ENCODE data around the gene CRADD.
"Not testable (repeated sequence)": the region's sequence is repeated elsewhere in the genome, so short reads cannot be mapped to it uniquely, and the experiment has no call there.

CRADD gene

DNA sequence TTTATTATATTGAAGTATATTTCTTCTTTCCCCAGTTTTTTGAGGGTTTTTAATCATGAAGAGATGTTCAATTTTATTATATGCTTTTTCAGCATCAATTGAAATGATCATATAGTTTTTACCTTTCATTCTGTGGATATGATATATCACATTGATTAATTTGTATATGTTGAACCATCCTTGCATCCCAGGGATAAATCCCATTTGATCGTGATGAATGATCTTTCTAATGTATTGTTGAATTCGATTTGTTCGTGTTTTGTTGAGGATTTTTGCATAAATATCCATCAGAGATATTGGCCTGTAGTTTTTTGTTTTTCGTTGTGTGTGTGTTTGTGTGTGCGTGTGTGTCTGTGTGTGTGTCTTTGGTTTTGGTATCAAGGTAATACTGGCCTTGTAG lies 196.4 kb downstream of the CRADD start:
- no peak for DNase-seq (ENCODE audit: low spot score)

DNA sequence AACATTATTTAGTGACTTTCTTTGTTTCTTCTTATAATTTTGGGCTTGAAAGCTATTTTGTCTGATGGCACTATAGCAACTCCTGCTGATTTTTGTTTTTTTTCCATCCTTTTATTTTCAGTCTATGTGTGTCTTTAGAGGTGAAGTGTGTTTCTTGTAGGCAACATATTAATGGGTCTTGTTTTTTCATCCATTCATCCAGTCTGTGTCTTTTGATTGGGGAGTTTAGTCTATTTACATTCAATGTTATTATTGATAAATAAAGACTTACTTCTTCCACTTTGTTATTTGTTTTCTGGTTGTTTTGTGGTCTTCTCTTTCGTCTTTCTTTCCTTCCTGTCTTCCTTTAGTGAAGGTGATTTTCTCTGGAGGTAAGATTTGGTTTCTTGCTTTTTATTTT lies 198.0 kb downstream of the CRADD start:
- no peak for DNase-seq (ENCODE audit: low spot score)

DNA sequence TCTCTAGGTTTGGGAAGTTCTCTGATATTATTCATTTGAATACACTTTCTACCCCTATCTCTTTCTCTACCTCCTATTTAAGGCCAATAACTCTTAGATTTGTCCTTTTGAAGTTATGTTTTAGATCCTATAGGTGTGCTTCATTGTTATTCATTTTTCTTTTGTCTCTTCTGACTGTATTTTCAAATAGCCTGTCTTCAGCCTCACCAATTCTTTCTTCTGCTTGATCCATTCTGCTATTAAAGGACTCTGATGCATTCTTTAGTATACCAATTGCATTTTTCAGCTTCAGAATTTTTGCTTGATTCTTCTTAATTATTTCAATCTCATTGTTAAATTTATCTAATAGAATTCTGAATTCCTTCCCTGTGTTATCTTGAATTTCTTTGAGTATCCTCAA lies 199.2 kb downstream of the CRADD start:
- DNase-seq (ENCODE audit: low spot score) = no peak

DNA sequence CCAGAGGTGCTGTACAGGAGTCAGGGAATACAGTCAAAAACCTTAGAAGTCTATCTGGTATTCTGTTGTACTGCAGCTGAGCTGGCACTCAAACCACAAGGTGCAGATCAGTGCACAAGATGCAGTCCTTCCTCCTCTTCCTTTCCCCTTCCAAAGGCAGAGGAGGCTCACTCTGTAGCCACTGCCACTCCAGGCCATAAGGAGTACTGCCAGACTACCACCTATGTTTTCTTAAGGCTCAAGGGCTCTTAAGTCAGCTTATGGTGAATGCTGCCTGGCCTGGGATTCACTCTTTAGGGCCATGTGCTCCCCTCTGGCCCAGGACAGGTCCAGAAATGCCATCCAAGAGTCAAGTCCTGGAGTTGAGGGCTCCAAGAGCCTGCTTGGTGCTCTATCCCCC lies 200.3 kb downstream of the CRADD start:
- no peak for DNase-seq (ENCODE audit: low spot score)

DNA sequence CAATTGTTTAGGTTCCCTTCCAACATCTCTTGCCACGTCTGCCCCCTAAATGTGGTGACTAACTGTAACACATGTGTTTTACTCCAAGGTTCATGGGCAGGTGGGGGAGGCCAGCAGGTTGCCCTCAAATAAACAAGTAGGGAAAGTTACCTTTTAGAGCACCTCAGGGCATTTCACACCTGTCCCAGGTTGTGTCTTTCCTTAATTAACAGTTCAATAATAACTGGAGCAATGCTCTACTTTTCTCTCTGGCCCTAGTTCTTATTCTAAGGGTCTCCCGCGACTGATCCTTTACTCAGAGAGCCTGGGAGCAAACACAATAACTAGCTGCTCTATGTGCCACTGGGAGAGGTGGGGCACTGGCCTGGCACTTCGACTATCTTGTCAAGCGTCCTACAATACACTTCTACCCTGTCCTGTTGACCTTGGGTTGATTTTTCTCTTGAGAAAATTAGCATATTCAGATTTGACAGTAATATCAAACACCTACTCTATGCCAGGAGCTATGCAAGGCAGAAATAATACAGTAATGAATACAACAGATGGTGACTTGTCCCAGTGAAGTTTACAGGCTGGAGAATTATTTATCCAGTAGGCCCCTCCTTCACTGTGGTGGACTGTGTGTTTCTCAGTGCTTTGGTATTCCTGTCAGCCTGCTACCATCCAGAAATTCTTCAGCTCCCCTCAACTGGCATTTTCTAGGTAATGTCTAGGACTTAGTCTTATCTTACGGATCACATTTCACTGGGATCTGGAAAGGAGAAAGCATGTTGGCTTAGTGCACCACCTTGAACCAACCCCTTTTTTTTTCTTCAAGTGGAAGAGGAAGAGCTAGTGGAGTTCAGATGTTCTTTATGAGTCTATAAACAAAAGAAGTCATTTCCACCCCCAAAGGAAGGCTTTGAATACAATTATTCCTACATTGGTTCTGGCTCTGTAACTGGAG lies 202.6 kb downstream of the CRADD start:
- no peak for DNase-seq (ENCODE audit: low spot score)

DNA sequence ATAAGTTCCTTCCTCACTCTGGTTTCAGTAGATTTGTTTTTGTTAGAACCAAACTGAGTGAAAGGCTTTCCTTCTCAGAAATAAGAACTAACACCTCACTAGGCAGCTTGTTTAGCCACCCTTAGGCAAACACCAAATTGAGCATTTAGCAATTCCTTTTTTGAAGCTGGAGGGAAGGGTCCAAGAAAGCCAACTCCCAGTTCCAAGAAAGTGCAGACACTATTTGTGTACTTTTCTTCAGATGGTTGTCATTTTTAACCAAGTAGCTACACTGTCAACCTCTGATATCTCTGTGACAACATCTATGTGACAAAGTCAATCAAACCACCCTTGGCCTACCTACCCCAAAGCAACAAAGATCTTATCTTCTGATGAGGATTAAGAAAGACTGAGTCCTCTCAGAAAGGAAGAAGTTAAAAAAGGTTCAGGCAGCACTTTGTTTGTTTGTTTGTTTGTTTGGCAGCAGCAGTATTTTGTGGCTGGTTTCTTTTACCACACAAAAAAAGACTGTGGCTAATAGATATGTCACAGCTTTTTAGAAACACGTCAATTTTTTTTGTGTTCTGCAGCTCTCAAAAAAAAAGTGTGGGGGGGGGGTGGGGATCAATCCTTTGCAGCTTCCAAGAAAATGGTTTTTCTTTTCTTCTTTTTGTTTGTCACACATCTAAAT lies 203.8 kb downstream of the CRADD start:
- DNase-seq (ENCODE audit: low spot score) = no peak

DNA sequence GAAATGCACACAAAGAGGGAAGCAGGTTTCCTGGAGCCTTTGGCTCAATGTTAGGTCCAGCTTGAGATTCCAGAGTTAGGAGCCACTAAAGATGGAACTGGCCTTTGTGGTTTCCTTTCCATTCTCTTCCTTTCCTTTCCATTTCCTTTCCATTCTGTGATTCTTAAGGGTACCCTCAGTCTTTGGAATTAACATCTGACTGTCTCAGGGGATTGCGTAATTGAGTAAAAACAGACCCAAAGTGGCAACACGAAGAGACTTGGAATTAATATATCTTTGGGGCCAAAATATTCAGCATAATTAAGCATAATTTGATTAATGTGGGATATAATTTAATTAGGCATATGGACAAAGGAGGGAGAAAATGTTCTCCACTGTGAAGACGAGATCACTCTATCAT lies 205.6 kb downstream of the CRADD start:
- DNase-seq (ENCODE audit: low spot score) = no peak

DNA sequence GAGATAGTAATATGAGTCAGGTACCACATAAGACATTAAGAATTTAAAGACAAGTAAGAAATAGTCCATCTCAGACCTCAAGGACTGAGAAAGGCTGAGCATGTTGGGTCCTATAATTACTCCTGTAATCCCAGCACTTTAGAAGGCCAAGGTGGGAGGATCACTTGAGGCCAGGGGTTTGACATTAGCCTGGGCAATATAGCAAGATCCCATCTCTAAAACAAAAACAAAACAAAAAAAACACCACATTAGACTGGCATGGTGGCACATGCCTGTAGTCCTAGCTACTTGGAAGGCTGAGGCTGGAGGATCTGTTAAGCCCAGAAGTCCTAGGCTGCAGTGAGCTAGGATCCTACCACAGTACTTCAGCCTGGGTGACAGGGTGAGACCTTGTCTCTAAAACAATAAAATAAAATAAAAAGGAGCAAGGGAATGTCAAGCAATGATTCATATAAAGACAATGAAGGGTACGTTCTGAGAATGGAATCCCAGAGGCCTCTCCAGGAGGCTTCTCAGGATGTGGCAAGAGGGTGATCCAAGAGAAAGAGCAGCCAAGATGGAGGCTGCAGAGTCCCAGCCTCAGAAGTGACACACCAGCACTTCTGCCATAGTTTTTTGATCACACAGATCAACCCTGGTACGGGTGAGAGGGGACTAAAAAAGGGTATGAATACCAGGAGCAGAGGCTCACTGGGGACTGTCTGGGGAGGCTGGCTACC lies 206.4 kb downstream of the CRADD start:
- DNase-seq (ENCODE audit: low spot score) = no peak

DNA sequence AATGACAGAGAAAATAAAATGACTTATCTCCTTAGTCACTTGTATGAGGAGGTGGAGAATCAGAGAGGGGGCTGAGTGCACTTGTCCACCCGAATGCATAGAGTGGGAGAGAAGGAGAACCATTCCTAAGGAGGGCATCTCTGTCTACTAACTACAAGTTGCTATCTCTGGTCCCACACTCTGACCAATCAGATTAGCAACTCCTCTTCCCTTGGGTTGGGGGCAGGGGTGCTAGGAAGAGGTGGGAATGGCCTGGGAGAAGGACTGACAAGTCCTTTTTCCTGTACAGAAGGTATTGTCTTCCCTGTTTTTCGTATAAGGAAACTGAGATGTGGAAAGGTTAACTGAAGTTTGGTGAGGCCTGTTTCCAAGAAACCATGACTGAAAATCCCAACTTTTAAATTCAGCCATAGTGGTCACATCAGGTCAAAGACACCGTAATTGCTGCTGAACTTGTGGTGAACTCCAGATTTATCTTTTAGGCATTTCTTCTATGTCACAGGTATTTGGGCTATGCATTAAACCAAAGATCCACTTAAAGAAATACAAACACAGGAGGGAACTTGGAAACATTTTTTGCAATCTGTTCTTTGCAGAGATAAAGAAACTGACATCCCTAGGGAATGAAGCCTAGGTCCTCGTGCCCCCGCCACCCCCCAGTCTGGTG lies 207.8 kb downstream of the CRADD start:
- DNase-seq (ENCODE audit: low spot score) = no peak

DNA sequence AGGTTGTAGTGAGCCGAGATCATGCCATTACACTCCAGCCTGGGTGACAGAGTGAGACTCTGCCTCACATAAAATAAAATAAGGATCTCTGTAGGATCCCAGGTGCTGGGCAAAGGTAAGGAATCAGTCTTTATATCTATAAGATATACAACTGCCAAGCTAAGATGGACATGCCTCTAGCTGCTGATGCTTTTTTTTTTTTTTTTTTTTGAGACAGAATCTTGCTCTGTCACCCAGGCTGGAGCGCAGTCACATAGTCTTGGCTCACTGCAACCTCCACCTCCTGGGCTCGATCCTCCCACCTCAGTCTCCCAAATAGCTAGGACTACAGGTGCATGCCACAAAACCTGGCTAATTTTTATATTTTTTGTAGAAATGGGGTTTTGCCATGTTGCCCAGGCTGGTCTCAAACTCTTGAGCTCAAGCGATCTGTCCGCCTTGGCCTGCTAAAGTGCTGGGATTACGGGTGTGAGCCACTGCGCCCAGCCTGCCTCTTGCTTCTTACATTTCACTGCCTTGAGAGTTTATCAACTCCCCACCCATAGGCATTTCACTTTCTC lies 208.9 kb downstream of the CRADD start:
- DNase-seq (ENCODE audit: low spot score) = not testable (repeated sequence)

DNA sequence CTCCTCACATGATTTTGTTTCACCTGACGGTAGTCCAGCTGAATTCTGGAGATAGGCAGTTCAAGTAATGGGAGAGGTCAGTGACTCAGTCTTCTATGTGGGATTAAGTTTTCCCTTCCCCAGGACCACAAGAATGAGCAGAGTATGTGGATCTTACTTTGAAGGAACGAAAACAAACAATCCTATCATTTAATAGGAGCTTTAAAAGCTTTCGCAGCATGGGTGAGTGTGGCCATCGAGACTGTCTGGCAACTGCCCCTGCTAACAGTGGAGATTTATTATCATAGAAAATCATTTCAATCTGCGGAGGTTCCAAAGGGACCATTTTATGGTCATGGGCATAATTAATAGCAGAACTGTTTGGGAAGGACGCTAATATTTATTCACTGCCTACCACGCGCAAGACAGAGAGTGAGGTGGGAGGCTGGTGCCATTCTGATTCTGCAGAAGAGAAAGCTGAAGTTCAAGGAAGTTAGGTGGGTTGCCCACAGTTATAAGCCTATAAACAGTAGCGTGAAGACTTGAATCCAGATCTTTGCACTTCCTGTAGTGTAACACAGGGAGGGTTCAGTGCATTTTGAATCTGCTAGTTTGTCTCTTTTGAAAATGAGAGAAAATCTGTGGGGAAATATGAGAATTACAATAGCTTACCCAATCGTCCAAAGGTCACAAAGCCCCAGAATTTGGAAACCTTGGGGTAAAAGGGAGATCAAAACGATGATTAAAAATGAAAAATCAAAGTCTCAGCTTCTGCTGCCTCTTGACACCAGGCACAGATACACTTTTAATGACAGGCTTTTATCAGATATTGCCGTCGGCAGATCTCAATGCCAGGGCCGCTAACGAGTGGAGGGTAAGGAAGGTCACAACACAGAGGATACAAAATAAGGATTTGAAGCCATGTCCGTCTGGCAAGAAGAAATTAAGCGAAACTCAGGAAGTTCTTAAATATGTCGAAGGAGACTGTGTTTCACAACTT lies 209.6 kb downstream of the CRADD start:
- DNase-seq (ENCODE audit: low spot score) = peak; percentile 50

DNA sequence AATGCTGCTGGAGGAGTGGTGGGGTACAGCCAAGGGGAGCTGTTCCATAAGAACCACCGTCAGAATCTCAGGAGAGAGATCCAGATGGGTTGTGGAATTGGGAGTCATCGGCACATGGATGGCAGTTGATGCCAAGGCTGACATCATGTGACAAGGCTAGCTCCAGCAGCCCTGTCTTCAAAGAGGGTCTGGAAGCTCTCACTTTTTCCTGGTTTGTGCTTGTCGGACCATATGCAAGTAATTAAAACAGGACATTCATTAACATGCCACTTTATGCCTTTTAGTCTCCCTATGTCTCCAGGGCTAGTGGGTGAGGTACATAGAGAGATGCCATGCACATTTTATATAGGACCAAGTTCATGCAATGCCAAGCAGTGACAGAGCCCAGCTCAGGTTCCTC lies 211.8 kb downstream of the CRADD start:
- DNase-seq (ENCODE audit: low spot score) = no peak

DNA sequence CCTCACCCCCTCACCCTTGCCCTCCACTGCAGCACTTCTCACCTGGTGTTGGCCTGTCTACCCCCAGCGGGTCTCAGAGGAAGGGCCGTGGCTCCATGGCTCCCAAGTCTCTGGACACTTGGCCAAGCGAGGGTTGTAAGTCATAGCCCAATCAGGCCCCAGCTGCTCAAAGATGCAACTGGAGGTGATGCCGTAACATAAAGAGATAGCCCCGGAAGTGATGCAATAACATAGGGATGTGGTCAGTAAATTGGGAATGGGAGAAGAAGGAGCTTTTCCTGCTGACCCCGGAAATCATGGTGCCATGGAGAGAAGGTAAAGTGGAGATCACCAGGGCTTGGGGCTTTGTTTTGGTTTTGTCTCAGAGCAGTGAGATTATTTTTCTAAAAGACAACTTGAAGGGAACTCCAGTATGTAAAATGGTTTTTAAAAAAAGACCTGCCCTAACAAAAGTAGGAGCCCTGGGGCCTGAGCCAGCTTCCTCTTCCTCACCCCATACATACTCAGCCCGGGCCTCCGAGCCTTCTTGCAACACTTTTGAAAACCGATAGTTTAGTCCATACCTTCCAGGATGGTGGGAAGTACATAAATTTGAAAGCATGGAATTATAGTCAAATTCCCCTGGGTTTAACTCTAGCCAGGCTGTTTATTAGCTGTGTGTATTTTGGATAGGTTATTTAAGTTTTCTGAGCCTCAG lies 212.5 kb downstream of the CRADD start:
- DNase-seq (ENCODE audit: low spot score) = no peak

DNA sequence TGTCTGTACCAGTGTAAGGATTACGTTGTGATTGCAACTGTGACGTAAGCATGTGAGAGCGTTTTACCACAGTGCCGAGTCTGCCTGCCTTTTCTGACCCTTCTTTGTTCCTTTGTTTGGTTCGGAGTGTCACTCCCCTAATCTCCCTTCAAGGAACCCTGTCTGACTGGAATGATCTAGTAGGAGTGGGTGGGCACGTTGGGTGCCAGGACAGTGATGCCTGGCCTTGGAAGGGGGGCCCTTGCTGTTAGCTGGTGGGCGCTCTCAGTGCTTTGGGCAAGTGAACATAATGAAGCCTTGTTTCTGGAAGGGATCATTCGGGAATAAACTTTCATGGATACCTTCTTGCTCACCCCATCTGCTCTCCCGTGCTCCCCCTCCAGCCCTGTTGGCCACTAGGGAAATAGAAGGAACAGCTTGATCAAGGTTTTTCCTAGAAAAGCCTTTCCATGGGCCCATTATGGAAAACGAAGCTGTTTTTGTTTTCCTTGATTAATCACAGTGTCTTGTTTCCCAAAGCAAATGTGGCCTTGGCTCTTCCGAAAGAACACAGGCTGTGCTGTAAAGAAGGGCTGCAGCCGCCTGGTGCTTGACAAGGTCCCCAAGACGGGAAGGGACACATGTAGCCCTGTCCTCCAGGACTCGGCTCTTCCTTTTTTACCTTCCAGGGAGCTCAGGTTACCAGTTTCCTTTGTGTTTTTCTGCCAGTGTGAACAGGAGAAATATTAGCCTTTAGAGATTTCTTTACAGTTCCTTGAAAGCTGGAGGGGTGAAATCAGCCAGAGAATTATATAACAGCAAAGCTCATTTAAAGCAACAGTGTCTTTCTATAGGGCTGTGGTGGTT lies 215.5 kb downstream of the CRADD start:
- no peak for DNase-seq (ENCODE audit: low spot score)

DNA sequence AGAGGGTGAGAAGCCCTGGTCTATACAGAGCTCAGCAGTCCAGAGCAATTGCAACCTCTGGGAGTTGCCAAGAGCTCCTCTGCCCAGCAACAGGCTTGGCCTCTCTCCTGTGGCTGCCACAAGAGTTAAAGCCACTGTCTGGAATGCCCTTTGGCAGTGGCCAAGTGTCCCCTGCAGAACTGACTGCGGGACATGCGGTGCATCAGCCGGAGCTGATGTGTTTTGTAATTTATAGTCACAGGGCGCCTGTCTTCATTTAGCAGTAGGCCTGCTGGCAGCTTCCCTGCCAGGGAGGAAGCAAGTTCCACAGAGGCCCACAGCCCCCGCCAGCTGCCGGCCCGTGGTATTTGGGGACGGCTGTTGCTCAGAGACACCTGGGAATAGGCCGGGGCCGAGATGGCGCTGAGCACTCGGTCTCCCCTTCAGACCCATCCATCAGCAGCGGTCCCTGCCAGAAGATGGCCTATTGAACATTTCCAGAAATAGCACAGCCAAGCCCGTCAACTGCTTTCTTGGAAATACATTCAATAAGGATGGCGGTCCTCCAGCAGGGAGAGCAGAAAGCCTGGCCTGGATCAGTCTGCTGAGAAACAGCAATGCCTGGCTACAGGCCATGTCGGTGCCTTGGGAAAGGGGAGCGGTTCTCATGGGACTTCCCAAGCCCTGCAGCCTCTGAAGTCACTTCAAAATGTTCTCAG lies 217.4 kb downstream of the CRADD start:
- no peak for DNase-seq (ENCODE audit: low spot score)

DNA sequence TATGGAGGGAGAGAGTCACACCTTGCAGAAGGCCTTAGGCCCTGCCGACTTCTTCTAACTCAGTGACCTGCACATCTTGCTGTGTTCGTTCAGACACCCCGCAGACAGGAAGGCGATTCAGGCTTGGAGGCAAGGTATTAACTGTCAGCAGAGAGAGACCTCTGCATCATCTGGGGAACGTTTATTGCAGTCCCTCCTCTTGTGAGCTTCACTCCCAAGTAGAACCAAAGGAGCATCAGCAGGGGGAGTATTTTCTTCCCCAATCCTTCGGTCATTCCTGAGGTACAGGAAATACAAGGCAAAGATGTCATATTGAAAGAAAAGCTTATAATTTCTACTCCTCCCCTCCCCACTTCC lies 217.9 kb downstream of the CRADD start:
- DNase-seq (ENCODE audit: low spot score) = no peak

DNA sequence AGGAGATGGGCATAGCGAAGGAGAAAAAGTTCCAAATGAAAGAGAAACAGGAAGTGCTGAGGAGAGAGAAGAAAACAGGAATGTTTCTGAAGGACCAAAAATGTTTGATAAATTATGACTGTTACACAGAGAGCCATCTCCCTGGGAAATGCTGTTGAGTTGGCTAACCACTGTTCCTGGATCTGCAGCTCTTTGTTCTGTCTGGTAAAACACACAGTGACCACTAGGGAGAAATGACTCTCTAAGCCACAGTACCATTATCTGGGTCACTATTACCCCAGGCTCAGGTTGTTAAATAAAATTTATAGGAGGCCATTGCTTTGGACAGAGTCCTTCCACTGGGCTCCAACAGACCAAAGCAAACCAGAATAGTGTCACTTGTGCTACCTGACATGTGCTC lies 219.3 kb downstream of the CRADD start:
- DNase-seq (ENCODE audit: low spot score) = no peak

DNA sequence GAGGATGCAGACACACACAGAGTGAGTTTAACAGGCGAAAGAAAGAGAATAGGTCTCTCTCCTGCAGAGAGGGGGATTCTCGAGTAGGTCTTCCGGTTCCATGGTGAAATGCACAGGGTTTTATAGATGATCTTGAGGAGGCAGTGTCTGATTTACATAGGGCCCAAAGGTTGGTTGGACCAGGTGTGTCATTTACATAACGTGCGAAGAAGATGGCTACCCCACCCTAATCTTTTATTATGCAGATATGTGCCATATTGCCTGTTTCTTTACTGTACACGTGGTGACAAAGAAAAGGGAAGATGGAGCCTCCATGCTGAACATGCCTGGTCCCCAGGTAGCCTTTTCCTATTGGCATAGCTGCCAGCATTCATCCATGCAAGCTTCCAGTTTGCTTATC lies 219.8 kb downstream of the CRADD start:
- DNase-seq (ENCODE audit: low spot score) = no peak

DNA sequence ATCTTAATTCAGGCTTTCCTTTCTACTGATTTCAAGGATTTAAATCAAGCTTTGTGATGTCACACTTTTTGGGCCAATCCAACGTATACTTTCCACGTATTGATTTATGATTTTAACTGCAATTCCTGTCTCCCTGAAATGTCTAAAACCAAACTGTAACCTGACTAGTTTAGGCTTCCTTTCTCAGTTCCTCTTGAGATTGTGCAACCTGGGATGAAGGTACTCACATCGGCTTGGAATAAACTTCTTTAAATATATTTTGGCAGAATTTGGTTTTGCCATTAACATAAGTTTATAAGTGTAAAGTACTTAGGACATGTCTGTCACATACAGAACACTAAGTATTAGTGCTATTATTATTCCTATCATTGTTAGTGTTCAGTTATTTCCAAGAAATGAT lies 224.6 kb downstream of the CRADD start:
- DNase-seq (ENCODE audit: low spot score) = no peak

Measured in SW480 (cell line).